Activated effector memory CD4-positive, alpha-beta T cell treated with Interleukin-2 at 50 U/mL for 16 hours (primary cell): ENCODE data around the gene CREB3L2.

Experiments
- DNase-seq: peaks from one replicate; pipeline ENCODE4 v3.0.0-alpha.2; 2020

CREB3L2 gene

GRCh38 chr7:137893143-137893742 is 108.6 kb downstream of the CREB3L2 start:
- no peak for DNase-seq

- no peak for DNase-seq
These were observed 110.8 kb downstream of the CREB3L2 start for GRCh38 chr7:137891016-137891655.

GRCh38 chr7:137890449-137890921 is 111.4 kb downstream of the CREB3L2 start:
- no peak for DNase-seq

GRCh38 chr7:137888241-137888640 is 113.6 kb downstream of the CREB3L2 start:
- DNase-seq, result no peak

DNA sequence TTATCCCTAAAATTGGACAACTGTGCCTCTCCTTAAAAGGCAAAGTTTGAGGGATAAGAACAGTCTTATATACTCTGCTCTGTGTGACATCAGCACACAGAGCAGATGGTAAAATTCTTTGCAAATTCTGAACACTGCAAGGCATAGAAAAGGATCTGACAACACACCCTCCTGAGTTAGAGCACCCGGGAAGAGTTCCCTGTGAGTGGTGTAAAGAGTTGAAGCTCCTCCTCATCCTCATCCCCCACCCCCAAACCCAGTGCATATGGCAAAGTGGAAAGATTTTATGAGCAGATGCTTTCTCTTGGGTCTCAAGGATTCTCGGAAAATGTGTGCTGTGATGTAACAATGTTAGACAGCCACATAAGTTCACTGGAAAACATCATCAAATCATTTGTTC is 115.1 kb downstream of the CREB3L2 start:
- no peak for DNase-seq

- no peak for DNase-seq
These were observed 115.6 kb downstream of the CREB3L2 start for GRCh38 chr7:137886281-137886680.

DNA sequence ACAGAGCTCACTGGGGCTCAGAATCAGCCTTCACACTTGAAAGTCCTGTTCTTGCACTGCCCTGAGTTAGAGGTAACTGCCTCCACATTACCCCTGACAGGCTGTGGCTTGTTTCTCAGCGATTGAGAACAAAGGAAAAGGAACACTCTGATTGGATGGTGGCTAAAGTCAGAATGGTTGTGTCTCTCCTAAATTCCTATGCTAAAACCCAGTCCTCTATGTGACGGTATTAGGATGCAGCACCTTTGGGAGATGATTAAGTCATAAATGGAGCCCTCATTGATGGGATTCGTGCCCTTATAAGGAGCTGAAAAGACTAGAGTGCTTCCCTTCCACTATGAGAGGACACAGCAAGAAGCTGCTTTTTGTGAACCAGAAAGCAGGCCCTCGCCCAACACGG is 116.2 kb downstream of the CREB3L2 start:
- DNase-seq, result no peak

DNA sequence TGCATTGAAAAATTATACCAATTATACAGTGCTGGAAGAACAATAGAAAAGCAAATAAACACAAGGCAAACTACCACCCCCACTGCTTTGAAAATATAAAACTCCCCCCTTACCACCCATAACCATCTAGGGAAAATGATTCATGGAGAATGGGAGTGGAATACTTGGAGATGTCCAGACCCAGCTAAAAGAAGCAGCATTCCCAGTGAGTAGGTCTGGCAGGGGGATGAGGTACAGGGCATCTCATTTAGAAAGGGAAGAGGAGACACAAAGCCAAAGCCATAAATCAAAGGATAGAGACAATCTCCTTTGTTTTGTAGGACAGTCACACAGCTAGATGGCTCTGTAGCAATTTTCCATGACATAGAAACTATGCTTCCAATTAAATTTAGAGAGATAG is 119.1 kb downstream of the CREB3L2 start:
- DNase-seq, result no peak

GRCh38 chr7:137882261-137882668 is 119.6 kb downstream of the CREB3L2 start:
- DNase-seq, result no peak

DNA sequence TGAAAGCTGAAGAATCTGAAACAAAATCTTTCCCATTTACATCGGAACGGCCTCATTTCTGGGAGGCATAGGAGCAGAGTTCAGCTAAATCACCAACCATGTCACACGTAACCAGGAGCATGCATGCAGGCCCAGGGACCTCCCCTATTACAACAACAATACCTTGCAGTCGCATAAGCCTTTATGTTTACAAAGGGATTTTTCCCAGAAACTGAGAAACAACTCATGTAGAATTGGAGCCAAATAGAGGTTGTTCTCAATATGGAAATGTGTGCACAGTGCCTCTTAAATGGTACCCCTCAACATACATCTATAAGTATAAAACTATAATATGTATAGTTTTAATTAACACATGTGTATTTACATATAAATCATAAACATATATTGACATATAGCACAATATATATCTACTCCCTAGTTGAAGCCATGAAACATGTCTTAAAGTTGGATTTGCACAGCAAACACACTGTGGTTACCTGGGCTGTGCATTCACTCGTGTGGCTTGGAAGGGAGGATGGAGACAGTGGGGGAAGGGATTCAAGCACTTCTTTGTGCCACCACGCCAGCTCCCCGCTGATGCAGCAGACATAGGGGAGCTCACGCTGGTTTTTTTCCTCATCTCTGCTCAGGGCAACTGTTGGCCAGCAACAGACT is 120.2 kb downstream of the CREB3L2 start:
- no peak for DNase-seq

GRCh38 chr7:137880432-137880831 is 121.5 kb downstream of the CREB3L2 start:
- no peak for DNase-seq

GRCh38 chr7:137879357-137880158 is 122.3 kb downstream of the CREB3L2 start:
- DNase-seq, result no peak

- DNase-seq, result no peak
These were observed 123.4 kb downstream of the CREB3L2 start for GRCh38 chr7:137878333-137878961.

DNA sequence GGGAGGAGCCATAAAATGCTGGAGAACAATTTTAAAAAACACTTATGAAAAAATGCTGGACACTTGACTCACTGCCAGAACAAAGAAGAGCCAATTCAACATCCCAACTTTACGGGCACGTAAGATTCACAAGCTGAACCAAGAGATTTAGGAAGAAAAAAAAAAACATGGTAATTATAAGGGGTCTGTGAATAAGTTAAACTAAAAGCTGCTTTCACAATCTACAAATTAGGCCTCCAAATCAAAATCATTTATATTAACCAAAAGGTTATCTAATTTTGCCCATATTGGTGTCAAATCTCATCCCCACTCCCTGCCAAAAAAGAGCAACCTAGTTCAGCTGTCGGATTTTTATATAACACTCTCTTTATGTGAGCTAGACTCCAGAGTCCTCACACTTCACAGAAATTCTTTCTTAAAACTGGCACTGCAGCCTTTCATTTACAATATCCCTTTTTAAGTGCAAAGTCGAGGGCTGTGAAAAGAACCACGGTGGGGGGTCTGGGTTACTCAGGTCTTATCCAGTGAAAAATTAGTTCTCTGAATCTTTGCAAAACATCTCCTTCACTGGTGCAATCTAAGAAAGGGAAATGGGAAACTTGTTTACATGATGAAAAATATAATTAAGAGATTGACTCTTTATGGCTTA is 124.7 kb downstream of the CREB3L2 start:
- no peak for DNase-seq

GRCh38 chr7:137875746-137876145 is 126.1 kb downstream of the CREB3L2 start:
- no peak for DNase-seq

GRCh38 chr7:137873979-137874777 is 127.7 kb downstream of the CREB3L2 start:
- DNase-seq, result no peak

GRCh38 chr7:137873524-137873923 is 128.4 kb downstream of the CREB3L2 start:
- DNase-seq, result no peak

- no peak for DNase-seq
These were observed 130.5 kb downstream of the CREB3L2 start for GRCh38 chr7:137871170-137871915.

DNA sequence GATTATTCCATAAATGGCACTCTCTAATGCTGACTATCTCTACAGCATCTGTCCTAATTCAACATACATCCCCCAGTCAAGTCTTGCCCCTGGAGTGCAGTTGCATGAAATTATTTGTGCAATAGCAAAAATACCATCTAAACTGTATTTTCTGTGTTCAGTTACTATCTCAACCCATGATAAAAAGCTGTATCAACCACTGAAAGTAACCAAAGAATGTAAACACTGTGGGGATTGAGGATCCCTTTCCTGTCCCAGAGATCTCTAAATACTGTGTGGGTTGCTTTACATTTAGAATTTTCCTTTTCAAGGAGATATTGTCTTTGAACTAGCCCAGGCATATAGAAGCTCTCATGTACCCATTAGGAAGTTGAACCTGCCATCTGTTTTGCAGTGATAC is 131.2 kb downstream of the CREB3L2 start:
- no peak for DNase-seq

- DNase-seq, result no peak
These were observed 131.8 kb downstream of the CREB3L2 start for GRCh38 chr7:137870078-137870477.

DNA sequence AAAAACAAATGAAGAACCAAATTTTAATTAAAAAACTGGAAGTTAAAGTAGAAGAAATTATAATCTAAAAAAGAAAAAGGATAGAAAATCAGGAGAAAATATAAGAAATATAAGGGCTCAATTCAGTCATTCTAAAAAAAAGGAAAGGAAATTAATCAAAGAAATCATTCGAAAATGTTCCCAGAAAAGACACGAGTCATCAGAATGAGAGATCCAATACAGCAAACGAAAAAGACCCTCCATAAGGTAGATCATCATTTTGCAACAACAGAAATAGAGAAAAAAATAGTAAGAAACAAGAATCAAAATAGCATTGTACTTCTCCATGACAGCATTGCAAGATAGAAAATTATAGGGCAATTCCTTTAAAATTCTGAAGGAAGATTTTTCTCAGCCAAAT is 132.6 kb downstream of the CREB3L2 start:
- DNase-seq, result no peak
